Measurements from ENCODE around the gene ENPP3. TPM values are rescaled to one million over a fixed set of nuclear protein-coding genes. Genes with fewer than 3 reads are reported as not detected.

The ENPP3 gene
- total and polyA plus RNA-seq, 2 of the 13 experiments (the other 11 are each of a cell fraction or from before 2014, with no cell fraction given) = 40.0 to 75.4 TPM

DNA sequence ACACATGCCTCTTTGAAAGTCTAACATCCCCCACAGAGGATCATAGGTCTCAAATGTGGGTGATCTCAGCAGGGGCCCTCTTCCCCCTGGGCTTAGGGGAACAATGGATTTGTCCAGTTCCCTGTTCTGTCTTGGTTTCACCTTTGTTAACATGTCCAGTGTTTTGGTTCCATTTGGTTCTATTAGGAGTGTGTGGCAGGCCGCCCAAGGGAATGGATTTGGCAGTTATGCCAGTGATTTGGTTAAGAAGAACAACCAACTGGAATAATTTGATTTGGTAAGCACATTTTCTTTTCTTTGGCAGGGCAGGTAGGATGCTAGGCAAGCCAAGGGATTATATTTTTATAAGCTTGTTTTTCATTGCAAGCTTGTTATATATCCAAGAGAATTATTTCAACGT, 142.2 kb downstream of the ENPP3 start:
- in situ Hi-C loops (cut with HindIII; ENCODE audit: extremely low pct_ligation_motif_present, low pct_unique_long_range_greater_than_20kb) (no loop called here), intact Hi-C loops (cut with micrococcal nuclease; ENCODE audit: unreplicated experiment) (no loop called here)
- H3K9me3 ChIP-seq (ENCODE audit: low read length) = no peaks in the 10 kb centered on the region
- no peak overlapping the region for H3K4me3 ChIP-seq (replicated peaks in 1 of 3; ENCODE audit: insufficient read depth in 1 of 3, low read depth in 2 of 3, low read length in 3 of 3)
- no peak overlapping the region for H3K4me2 ChIP-seq (ENCODE audit: low read depth, low read length)
- no peaks in the 10 kb centered on the region for H3K27me3 ChIP-seq (ENCODE audit: control insufficient read depth in 1 of 2, insufficient read depth in 2 of 2, low read length in 2 of 2)
- H3K79me2 ChIP-seq (ENCODE audit: insufficient read depth, low read length) = no peaks in the 10 kb centered on the region
- H4K20me1 ChIP-seq (ENCODE audit: insufficient read depth, low read length) = no peaks in the 10 kb centered on the region
- peaks cover 43% of the 10 kb centered on the region for H3K4me1 ChIP-seq (ENCODE audit: insufficient read depth, low read length)
- FAIRE-seq = no peak
- ATAC-seq = no peak
- H2AFZ ChIP-seq (ENCODE audit: low read length) = peak overlapping the region; percentile 55
- ChIA-PET POLR2A (no interaction called here), CTCF (ENCODE audit: low intra/inter-chr PET ratio, low total read pairs) (no interaction called here)
- no peaks in the 10 kb centered on the region for H3K36me3 ChIP-seq (replicated peaks in 1 of 2; ENCODE audit: control insufficient read depth in 1 of 2, insufficient read depth in 2 of 2, low read length in 2 of 2)
- no peak overlapping the region for H3K27ac ChIP-seq (ENCODE audit: extremely low read length, insufficient read depth, low read length)
- no peak overlapping the region for H3K9ac ChIP-seq (ENCODE audit: insufficient read depth, low read depth, low read length)
- TF ChIP-seq PRDM10 (CRISPR knock-in tag; IDR thresholded peaks at IDR 0.05; ENCODE audit: low read depth) (peak; percentile 53; the same call in 1 of the 2 replicates), MAFK (conservative IDR thresholded peaks at IDR 0.05 in 1 of 2, IDR thresholded peaks at IDR 0.05 in 1 of 2; ENCODE audit: low read length in 2 of 2) (peak; percentile 12 to 38; a peak in 1 of 4 replicates), ZNF263 (CRISPR knock-in tag; IDR thresholded peaks at IDR 0.05) (no peak), ASH2L (IDR thresholded peaks at IDR 0.05; ENCODE audit: insufficient read length, low read depth, low read length) (no peak), TIGD3 (CRISPR knock-in tag; IDR thresholded peaks at IDR 0.05; ENCODE audit: borderline replicate concordance) (no peak), ZNF768 (CRISPR knock-in tag; IDR thresholded peaks at IDR 0.05) (no peak), SETDB1 (CRISPR knock-in tag; IDR thresholded peaks at IDR 0.05; ENCODE audit: borderline replicate concordance) (no peak), ZC3H13 (CRISPR knock-in tag; IDR thresholded peaks at IDR 0.05) (no peak)
- TF ChIP-seq, protein P1, sequence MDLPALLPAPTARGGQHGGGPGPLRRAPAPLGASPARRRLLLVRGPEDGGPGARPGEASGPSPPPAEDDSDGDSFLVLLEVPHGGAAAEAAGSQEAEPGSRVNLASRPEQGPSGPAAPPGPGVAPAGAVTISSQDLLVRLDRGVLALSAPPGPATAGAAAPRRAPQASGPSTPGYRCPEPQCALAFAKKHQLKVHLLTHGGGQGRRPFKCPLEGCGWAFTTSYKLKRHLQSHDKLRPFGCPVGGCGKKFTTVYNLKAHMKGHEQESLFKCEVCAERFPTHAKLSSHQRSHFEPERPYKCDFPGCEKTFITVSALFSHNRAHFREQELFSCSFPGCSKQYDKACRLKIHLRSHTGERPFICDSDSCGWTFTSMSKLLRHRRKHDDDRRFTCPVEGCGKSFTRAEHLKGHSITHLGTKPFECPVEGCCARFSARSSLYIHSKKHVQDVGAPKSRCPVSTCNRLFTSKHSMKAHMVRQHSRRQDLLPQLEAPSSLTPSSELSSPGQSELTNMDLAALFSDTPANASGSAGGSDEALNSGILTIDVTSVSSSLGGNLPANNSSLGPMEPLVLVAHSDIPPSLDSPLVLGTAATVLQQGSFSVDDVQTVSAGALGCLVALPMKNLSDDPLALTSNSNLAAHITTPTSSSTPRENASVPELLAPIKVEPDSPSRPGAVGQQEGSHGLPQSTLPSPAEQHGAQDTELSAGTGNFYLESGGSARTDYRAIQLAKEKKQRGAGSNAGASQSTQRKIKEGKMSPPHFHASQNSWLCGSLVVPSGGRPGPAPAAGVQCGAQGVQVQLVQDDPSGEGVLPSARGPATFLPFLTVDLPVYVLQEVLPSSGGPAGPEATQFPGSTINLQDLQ (CRISPR knock-in tag; IDR thresholded peaks at IDR 0.05) = no peak
- WGBS (ENCODE audit: low lambda C conversion rate) = 81% methylated on average over 2 of the region's 2 CpGs
- no peak for DNase-seq (ENCODE audit: low spot score)
- no TSS peak for BruUV-seq (replicated peaks)
